ENCODE data around the gene NPY. TPM values are rescaled to one million over a fixed set of nuclear protein-coding genes. Genes with fewer than 3 reads are reported as not detected.

The NPY gene
- total and polyA plus RNA-seq, 8 donors, result 0.30 to 8.8 (median 0.43) TPM; not detected in 4

DNA sequence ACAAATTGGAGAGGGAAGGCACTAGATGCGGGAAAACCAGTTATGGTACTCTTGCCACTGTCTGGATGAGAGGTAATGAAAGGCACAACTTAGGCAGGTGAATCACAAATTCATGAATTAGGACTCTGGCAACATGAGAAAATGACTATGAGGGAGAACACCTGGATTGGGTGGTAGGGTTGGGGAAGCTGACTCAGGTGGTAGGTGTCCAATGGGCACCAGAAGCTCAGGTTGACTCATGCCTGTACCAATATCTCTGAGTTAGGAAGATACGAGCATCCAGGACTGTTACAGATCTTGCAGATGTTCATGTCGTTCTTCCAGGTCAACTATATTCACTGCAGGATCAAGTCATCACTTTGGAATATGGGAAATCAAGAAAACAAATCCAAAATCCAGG lies 56.7 kb downstream of the NPY start:
- intact Hi-C loops (cut with DNase I), result no loop called here
- Histone ChIP-seq H3K4me3 (no peak overlapping the region), H3K9me3 (no peaks in the 10 kb centered on the region), H3K27ac (no peak overlapping the region), H3K4me1 (no peaks in the 10 kb centered on the region), H3K36me3 (no peaks in the 10 kb centered on the region), H3K27me3 (no peaks in the 10 kb centered on the region)
- ATAC-seq, result no peak
- no peak for DNase-seq
- TF ChIP-seq, protein P1, sequence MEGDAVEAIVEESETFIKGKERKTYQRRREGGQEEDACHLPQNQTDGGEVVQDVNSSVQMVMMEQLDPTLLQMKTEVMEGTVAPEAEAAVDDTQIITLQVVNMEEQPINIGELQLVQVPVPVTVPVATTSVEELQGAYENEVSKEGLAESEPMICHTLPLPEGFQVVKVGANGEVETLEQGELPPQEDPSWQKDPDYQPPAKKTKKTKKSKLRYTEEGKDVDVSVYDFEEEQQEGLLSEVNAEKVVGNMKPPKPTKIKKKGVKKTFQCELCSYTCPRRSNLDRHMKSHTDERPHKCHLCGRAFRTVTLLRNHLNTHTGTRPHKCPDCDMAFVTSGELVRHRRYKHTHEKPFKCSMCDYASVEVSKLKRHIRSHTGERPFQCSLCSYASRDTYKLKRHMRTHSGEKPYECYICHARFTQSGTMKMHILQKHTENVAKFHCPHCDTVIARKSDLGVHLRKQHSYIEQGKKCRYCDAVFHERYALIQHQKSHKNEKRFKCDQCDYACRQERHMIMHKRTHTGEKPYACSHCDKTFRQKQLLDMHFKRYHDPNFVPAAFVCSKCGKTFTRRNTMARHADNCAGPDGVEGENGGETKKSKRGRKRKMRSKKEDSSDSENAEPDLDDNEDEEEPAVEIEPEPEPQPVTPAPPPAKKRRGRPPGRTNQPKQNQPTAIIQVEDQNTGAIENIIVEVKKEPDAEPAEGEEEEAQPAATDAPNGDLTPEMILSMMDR (IDR thresholded peaks at IDR 0.05), result no peak
